ENCODE data around the gene ACACB.

ACACB gene

DNA sequence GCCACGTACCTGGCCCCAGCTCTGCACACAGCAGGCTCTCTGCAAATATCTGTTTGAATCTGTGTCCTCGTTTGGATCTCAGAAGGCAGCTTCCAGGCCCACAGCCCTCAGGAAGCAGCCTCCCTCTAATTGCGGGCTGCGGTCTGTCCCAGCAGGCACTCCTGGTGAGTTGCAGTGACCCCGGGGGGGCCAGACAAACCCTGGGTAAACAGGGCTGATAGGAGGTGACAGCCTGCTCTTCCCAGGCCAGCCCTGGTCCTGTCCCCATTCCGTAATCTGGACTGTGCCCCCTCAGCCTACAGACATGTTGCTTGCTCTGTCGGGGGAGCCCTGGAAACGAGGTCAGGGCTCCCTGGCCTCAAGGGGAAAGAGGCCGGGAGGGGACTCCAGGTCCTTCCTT lies 190.7 kb downstream of the ACACB start:
- no peak for DNase-seq

DNA sequence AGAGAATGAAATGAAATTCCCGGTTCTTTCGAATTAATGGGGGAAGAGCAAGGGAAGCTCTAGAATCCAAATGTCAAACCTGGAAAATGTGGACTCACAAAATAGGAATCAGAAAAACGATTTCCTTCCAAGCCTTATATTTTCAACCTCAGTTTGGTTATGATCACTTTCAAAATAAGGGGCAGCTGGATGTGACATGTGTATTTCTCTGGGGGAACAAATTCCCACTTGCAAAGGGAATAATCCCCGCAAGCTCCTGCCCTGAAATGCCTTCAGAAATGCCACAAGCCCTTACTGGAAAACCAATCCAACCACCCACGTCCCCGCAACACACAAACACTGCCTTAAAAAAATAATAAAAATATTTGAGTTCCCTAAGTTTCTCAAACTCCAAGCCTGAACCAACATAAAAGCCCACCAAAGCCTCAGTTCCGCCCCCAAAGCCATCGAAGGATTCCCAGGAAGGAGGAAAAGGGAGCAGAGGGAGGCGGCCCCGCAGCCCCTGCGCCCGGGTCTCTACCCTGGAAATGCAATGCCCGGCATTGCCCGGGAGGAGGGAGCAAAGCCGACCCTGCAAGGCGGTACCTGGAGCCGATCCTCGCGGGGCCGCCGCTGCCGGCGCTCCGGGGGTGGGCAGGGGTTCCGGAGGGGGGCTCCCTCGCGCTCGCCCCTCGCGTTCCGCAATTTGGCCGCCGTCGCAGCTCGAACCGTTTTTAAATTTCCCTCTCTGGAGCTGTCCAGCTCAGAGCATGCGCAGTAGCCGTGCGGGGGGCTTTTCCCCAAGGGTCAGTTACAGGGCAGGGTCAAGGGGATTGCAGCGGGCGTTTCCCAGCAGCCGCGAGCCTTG lies 192.4 kb downstream of the ACACB start, which contains the start of gene FOXN4:
Gene FOXN4, minus strand, starts transcription at position 751 of the 847 bp plus-strand sequence. CDS start 963 bp downstream, outside the sequence.
- DNase-seq = no peak

GRCh38 chr12:109309381-109310246 lies 193.2 kb downstream of the ACACB start:
- no peak for DNase-seq

- no peak for DNase-seq
These were observed 194.1 kb downstream of the ACACB start for GRCh38 chr12:109310247-109311125.

Measured in EL (cell line).